HL-60 (cell line): Measurements from ENCODE around the gene COX6A2.

Source experiments
- POLR2AphosphoS5 ChIP-seq: IDR thresholded peaks from 2 replicates; pipeline ENCODE4 v1.6.1; 2012; ENCODE audit warnings: low read depth
- TF ChIP-seq, protein P1 (sequence below): IDR thresholded peaks from one replicate; pipeline ENCODE4 v1.5.1; 2011; ENCODE audit warnings: low read length, control low read depth, inconsistent platforms; ENCODE audit not compliant: insufficient read depth
- TF ChIP-seq, protein P2 (sequence below): IDR thresholded peaks from 2 replicates; pipeline ENCODE4 v1.6.1; 2012; ENCODE audit warnings: low read depth; ENCODE audit not compliant: insufficient replicate concordance

DNA sequence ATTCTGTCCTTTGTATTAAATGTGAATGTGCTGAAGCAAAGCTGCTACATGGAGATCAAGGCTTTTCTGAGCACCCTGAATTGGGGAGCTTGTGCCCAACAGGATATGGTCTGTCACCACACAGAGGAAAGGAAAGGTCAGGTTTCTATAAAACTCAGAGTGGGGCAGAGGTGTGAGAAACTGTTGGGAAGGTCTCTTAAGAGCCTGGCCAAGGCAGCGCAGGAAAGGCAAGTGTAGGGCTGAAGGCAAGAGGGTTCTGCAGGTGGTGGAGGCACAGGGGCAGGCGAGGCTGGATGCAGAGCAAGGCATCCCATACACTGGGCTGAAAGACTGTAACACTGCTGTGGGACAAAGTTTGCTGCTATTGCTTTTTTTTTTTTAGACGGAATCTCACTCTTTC, 8.1 kb downstream of the COX6A2 start:
- TF ChIP-seq, protein P1, sequence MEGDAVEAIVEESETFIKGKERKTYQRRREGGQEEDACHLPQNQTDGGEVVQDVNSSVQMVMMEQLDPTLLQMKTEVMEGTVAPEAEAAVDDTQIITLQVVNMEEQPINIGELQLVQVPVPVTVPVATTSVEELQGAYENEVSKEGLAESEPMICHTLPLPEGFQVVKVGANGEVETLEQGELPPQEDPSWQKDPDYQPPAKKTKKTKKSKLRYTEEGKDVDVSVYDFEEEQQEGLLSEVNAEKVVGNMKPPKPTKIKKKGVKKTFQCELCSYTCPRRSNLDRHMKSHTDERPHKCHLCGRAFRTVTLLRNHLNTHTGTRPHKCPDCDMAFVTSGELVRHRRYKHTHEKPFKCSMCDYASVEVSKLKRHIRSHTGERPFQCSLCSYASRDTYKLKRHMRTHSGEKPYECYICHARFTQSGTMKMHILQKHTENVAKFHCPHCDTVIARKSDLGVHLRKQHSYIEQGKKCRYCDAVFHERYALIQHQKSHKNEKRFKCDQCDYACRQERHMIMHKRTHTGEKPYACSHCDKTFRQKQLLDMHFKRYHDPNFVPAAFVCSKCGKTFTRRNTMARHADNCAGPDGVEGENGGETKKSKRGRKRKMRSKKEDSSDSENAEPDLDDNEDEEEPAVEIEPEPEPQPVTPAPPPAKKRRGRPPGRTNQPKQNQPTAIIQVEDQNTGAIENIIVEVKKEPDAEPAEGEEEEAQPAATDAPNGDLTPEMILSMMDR, result no peak
- TF ChIP-seq POLR2AphosphoS5, result no peak
- TF ChIP-seq, protein P2, sequence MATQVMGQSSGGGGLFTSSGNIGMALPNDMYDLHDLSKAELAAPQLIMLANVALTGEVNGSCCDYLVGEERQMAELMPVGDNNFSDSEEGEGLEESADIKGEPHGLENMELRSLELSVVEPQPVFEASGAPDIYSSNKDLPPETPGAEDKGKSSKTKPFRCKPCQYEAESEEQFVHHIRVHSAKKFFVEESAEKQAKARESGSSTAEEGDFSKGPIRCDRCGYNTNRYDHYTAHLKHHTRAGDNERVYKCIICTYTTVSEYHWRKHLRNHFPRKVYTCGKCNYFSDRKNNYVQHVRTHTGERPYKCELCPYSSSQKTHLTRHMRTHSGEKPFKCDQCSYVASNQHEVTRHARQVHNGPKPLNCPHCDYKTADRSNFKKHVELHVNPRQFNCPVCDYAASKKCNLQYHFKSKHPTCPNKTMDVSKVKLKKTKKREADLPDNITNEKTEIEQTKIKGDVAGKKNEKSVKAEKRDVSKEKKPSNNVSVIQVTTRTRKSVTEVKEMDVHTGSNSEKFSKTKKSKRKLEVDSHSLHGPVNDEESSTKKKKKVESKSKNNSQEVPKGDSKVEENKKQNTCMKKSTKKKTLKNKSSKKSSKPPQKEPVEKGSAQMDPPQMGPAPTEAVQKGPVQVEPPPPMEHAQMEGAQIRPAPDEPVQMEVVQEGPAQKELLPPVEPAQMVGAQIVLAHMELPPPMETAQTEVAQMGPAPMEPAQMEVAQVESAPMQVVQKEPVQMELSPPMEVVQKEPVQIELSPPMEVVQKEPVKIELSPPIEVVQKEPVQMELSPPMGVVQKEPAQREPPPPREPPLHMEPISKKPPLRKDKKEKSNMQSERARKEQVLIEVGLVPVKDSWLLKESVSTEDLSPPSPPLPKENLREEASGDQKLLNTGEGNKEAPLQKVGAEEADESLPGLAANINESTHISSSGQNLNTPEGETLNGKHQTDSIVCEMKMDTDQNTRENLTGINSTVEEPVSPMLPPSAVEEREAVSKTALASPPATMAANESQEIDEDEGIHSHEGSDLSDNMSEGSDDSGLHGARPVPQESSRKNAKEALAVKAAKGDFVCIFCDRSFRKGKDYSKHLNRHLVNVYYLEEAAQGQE, result no peak
